Bronchial epithelial cell (primary cell): ENCODE data around the gene C1orf232. TPM values are rescaled to one million over a fixed set of nuclear protein-coding genes. Genes with fewer than 3 reads are reported as not detected.

Experiments
- DNase-seq: peaks from one replicate; pipeline ENCODE4 v3.0.0-alpha.2; 2010; ENCODE audit warnings: low read depth
- FAIRE-seq: peaks from 2 replicates; lab custom pipeline; 2011; peaks lifted over from hg19 to GRCh38; lab: Jason Lieb, UNC
- H3K27me3 ChIP-seq: 2 replicates; pipeline ENCODE4 v1.5.1; 2011; ENCODE audit warnings: low read length; ENCODE audit not compliant: control insufficient read depth, insufficient read depth
- H3K36me3 ChIP-seq: 2 replicates; pipeline ENCODE4 v1.5.1; 2011; ENCODE audit warnings: low read length; ENCODE audit not compliant: control insufficient read depth, insufficient read depth
- H3K4me3 ChIP-seq: 2 replicates; pipeline ENCODE4 v1.5.1; 2011; ENCODE audit warnings: mild to moderate bottlenecking, low read depth, low read length, control low read depth
- total RNA-seq: library from RNA; depleted of rRNA; stranded (reverse); fragments of >200 nt; gene quantifications from 2 replicates; pipeline ENCODE4 v1.2.1, GENCODE V29; 2014
- TF ChIP-seq, protein P1 (sequence below): IDR thresholded peaks from 2 replicates; pipeline ENCODE4 v1.5.1; 2011; ENCODE audit warnings: mild to moderate bottlenecking, moderate library complexity, low read length, control low read depth, inconsistent platforms; ENCODE audit not compliant: insufficient read depth, severe bottlenecking

Gene C1orf232
- total RNA-seq, 1 donor from 2014 or later, result not detected

GRCh38 chr1:26114165-26114927 is 54.4 kb downstream of the C1orf232 start:
- peaks cover 1% of the 10 kb centered on the region for H3K36me3 ChIP-seq
- no peaks in the 10 kb centered on the region for H3K27me3 ChIP-seq
- DNase-seq, result no peak
- no peak for FAIRE-seq
- H3K4me3 ChIP-seq, result no peak overlapping the region
- TF ChIP-seq, protein P1, sequence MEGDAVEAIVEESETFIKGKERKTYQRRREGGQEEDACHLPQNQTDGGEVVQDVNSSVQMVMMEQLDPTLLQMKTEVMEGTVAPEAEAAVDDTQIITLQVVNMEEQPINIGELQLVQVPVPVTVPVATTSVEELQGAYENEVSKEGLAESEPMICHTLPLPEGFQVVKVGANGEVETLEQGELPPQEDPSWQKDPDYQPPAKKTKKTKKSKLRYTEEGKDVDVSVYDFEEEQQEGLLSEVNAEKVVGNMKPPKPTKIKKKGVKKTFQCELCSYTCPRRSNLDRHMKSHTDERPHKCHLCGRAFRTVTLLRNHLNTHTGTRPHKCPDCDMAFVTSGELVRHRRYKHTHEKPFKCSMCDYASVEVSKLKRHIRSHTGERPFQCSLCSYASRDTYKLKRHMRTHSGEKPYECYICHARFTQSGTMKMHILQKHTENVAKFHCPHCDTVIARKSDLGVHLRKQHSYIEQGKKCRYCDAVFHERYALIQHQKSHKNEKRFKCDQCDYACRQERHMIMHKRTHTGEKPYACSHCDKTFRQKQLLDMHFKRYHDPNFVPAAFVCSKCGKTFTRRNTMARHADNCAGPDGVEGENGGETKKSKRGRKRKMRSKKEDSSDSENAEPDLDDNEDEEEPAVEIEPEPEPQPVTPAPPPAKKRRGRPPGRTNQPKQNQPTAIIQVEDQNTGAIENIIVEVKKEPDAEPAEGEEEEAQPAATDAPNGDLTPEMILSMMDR, result no peak

Other genes starting within 250 kb of the C1orf232 start
- gene PAFAH2, start 170.9 kb downstream of the C1orf232 start, total RNA-seq, result 11.3 and 20.7 TPM in 2 replicates
- not detected in 2 replicates for gene EXTL1, start 147.2 kb downstream of the C1orf232 start, total RNA-seq
- 0.13 TPM in 1 of 2 replicates, not detected in the other for gene SLC30A2, start 122.8 kb downstream of the C1orf232 start, total RNA-seq
- 0.13 TPM in 1 of 2 replicates, not detected in the other for gene TRIM63, start 101.3 kb downstream of the C1orf232 start, total RNA-seq
- gene PDIK1L, start 57.1 kb downstream of the C1orf232 start, total RNA-seq, result 8.4 and 8.7 TPM in 2 replicates
- gene FAM110D, start 9.9 kb downstream of the C1orf232 start, total RNA-seq, result not detected in 2 replicates
- gene ZNF593, start 945 bp upstream of the C1orf232 start, total RNA-seq, result 53.0 and 66.9 TPM in 2 replicates
- not detected in 2 replicates for gene ZNF593OS, start 2.9 kb upstream of the C1orf232 start, total RNA-seq
- gene CNKSR1, start 8.5 kb upstream of the C1orf232 start, total RNA-seq, result 11.8 and 15.8 TPM in 2 replicates
- under 0.01 TPM in 2 replicates for gene CATSPER4, start 21.6 kb upstream of the C1orf232 start, total RNA-seq
- 8.1 and 8.4 TPM in 2 replicates for gene CEP85, start 65.2 kb upstream of the C1orf232 start, total RNA-seq
- 14.5 and 28.7 TPM in 2 replicates for gene SH3BGRL3, start 111.1 kb upstream of the C1orf232 start, total RNA-seq
- gene UBXN11, start 137.7 kb upstream of the C1orf232 start, total RNA-seq, result 2.6 and 3.1 TPM in 2 replicates
- gene CD52, start 149.0 kb upstream of the C1orf232 start, total RNA-seq, result not detected in 2 replicates
- gene CRYBG2, start 185.2 kb upstream of the C1orf232 start, total RNA-seq, result 19.5 and 67.7 TPM in 2 replicates
- not detected in 2 replicates for gene ZNF683, start 203.8 kb upstream of the C1orf232 start, total RNA-seq
- gene LIN28A, start 241.9 kb upstream of the C1orf232 start, total RNA-seq, result not detected in 2 replicates